HG03460 (cell line): Measurements from ENCODE around the gene CLN5.
A peak's percentile ranks its signal among the peaks of the same experiment; 100 is the strongest.
"Not testable (repeated sequence)": the region's sequence is repeated elsewhere in the genome, so short reads cannot be mapped to it uniquely, and the experiment has no call there.

Source experiments
- ATAC-seq: cut with Tn5 transposase; IDR thresholded peaks from one replicate; pipeline ENCODE4 v1.9.1; 2021; ENCODE audit not compliant: unreplicated experiment

Gene CLN5

DNA sequence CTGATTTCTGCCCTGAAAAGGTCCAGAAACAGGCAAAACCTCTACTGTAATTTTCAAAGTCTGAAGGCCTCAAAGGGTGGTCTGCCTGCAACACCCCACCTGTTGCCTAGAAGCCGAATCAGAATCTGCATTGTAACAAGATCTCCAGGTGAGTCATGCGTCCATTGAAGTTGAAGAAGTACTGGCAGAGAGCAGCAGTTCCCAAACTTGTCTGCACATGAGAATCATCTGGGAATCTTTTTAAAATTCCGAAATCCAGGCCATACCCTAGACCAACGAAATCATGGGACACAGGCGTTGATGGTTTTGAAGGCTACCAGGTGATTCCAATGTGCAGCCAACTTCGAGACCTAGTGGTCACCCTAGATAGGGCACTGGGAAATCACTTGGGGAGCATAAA lies 16.0 kb upstream of the CLN5 start:
- no peak for ATAC-seq

DNA sequence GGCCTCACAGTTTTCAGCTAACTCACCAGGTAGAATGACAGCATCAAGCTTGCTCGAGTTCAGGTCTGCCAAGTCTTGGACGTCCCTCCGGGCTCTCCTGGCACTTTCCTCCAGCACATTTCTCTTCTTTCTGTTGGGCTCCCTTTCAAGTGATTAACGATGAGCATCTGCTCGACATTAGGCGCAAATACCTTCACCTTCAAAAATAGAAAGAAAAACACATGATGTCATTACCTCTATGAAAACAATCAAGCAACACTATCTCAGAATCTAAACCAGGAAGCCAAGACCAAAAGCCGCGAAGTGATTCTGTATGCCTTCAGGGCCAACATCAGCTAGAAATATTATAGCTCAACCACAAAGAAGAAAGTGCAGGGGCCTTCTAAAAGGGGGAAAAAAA lies 15.4 kb upstream of the CLN5 start:
- no peak for ATAC-seq

DNA sequence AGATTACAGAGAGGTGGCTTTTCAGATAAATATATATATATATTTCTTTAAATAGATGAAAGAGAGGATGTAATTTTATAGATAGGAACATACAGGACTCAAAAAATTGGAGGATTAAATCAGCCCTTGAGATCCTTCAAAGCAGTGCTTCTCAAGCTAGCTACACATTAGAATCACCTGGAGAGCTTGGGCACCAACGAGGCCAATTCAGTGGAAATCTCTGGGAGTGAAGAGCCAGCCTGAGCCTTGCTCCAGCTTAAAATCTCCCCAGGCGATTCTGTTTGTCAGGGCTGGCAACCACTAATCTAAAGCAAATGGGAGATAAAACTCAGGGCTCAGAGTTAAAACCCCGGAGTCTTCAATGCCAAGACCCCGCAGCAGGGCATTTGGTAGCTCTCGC lies 15.0 kb upstream of the CLN5 start:
- no peak for ATAC-seq

DNA sequence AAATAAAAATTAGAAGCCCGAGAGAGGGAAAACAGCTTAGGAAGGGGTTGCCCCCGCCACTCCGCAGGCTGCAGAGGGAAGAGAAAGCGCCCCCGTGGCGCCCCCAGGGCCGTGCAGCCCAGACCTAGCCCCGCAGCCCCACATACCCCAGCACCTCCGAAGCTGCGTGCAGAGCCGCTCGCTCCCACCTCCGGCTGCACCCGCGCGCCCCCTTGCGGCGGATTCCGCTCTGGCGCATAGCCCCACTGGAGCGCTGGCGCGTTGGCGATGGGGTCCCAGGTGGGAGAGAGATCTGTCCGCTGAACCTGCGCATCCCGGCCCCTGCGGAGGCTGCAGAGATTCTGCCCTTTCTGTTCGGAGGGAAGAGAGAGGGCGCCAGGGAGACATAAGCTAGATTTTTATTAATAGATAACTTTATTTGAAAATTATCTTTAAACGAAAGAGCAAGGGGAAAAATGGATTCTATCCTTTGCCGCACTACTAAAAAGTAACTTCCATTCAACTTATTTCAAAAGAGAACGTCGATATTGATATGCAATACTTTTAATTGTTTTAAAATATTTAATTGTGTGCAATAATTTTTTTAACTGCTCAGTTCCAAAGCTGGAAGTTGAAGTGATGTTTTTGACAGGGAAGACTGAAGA lies 11.7 kb upstream of the CLN5 start:
- peak; percentile 100 for ATAC-seq

DNA sequence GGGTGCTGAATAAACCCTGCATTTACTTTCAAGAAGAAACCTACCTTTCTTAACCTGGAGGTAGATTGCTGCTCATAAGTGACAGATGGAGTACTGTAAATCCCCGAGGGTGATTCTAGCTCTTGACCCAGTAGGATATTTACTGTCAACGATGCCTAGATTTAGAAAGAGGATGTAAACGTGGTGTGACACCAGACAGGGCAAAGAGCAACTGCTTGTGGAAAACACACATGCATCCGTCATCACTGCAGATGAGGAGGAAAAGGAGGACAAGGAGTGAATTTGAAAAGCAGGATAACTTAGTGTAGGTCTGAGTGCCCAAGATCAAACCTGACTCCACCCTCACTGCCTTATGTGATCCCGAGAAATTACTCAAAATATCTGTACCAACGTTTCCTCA lies 9.8 kb upstream of the CLN5 start:
- ATAC-seq = no peak

DNA sequence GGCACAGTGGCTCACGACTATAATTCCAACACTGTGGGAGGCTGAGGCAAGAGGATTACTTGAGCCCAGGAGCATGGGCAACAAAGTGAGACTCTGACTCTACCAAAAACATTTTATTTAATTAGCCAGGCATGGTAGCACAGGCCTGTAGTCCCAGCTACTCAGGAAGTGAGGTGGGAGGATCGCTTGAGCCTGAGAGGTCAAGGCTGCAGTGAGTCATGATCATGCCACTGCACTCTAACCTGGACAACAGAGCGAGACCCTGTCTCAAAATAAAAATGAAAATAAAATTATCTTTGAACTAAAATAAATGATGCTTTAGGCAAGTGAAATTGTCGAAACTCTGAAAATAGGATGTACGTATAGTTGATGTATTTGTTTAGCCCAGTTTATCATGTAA lies 8.2 kb upstream of the CLN5 start:
- ATAC-seq = no peak

DNA sequence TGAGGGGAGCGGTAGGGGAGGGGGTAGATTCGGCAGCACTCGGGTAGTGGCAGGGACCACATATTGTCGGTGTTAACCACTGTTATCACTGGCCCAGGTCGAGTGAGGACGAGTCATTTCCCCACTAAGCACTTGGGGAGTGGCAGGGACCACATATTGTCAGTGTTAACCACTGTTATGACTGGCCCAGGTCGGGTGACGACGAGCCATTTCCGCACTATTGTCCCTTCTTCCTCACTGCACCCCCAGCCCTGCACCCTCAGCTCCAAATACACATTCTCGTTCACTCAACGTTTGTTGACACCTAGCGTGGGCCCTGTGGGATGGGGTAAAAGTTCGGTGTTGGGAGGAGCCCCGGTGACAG lies 467 bp upstream of the CLN5 start:
- peak; percentile 50 for ATAC-seq

DNA sequence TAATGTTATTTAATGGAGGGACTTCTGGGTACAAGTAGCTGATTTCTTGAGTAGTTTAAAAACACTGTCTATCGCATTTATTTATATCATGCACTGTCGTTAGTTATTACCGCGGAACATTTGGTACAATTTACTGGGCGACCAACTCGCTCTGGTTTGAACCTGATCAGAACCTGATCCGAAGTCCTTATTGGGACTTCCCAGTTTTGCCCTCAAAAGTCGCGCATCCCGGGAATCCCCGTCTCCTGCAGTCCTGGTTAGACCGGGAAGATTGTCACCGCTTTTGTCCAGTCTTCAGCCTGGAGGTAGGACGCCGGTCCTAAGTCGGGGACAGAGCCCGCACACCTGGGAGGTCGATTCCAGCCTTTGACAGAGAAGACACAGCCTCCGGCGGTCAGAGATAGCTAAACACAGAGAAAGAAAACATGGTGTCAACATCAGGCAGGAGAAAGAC lies 694 bp downstream of the CLN5 start:
- ATAC-seq = peak; percentile 4

DNA sequence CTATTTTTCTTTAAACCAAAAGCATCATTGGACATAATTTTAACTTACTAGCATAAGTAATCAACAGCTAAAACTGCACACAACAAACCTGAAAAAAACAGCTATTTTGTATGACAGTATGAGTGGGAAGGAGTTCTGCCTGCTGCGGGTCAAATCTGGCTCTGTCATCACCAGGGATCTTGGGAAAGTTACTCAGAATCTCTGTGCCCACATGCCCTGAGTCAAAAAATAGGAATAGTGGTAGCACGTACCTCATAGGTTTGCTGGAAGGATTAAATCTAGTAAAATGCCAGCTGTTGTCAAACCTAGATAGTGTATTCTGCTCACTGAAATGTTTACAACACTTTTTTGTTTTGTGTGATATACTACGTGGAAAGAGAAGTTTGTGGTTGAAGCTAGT lies 1.1 kb downstream of the CLN5 start:
- ATAC-seq = no peak

DNA sequence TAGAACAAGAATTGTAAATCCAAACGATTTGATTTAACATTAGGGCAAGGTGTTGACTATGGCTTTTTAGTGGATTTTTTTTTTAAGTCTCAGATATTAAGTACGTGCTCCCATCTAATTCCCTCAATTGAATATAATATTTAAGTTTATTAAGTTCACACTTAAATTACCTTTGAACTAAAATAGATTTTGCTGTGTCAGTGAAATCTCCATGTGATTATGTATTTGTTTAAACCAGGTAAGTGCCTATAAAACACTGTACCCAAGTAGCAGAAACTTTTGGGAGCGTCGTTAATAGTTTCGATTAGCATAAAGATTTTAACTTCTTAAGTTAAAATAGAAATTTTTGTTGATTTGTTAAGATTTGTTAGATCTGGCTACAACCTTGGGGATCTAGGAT lies 1.6 kb downstream of the CLN5 start:
- ATAC-seq = no peak

DNA sequence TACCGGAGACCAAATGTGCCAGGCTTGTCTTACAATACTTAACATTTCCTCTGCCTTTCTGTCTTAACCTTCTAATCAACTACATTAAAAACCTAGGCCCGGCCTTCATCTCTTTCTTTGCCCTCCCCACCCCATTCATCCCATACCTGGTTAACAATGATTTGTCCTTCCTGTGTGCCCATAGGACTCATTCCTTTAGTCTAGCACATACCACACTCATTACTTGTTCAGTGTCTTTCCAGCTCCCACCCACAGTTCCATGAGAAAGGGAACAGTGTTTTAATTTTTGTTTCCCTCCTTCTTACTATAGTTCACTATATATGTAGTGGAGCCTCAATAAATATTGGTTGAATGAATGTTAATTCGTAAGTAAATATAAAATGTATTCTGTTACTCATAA lies 2.4 kb downstream of the CLN5 start:
- no peak for ATAC-seq

DNA sequence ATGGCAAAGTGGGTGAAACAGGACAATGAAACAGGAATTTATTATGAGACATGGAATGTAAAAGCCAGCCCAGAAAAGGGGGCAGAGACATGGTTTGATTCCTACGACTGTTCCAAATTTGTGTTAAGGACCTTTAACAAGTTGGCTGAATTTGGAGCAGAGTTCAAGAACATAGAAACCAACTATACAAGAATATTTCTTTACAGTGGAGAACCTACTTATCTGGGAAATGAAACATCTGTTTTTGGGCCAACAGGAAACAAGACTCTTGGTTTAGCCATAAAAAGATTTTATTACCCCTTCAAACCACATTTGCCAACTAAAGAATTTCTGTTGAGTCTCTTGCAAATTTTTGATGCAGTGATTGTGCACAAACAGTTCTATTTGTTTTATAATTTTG lies 8.6 kb downstream of the CLN5 start:
- no peak for ATAC-seq

DNA sequence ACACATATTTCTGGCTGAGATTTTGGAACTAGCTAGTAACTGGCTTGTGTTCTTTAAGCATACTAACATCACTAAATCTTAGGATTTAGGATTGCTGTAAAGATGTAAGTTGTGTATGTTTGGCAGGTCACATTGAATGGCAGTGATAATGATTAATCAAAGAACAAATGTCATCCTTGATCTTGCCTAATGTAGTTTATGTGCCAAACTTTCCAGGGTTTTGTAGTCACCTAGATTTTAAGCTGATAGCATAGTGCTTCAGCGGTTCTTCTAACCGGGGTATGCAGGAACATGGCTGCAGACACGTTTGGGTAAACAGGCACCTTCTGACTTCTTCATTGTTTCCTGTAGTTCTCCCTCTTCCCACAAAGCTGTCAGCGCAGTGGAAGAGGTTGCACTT lies 9.7 kb downstream of the CLN5 start:
- no peak for ATAC-seq

DNA sequence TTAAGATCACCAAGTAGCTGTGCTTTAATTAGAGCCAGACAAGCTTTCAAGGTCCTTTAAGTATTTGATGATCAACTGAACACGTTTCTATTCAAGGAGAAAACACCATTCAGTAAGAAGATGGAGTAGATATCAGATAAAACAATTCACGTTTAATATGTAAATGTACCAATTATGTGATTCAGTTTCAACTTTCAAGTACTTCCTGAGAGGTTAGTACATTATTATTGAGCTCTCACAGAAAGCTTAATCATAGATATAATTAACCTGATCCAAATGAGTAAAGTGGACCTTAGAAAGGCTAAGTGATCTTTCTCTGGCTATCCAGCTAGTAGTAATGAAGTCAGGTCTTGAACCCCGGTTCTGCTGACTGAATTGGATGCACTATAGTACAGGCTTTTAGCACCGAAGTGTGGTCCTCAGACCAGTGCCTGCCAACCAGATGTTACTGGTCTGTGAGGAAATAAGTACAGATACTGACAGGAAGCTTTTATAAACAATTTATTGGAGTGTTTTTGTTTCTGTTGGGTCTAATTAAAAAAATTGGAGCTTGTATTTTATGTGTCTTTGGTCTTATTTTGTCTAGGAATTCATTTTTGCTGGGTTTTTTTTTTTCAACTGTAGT lies 10.2 kb downstream of the CLN5 start:
- ATAC-seq = no peak

DNA sequence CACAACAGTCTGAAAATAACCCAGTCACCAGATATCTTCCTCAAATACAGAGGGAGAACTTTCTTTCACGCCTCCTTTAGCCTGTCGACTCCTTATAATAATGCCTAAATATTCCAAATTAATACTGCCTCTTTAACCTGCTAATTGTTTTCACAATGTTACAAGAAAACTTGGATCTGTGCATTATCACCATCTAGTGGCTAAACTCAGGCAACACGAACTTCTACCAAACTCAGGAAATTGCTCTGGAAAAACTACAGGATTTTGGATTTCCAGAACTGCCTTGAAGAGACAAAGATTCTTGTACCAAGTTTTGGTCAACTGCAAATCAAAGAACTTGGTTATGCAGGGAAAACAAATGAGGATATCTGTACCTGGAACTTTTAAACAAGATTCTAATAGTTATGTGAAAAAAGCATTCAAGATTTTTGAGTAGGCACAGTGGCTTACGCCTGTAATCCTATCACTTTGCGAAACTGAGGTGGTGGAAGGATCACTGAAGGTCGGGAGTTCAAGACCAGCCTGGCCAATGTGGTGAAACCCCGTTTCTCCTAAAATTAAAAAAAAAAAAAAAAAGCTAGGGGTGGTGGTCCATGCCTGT lies 10.8 kb downstream of the CLN5 start:
- ATAC-seq = no peak

DNA sequence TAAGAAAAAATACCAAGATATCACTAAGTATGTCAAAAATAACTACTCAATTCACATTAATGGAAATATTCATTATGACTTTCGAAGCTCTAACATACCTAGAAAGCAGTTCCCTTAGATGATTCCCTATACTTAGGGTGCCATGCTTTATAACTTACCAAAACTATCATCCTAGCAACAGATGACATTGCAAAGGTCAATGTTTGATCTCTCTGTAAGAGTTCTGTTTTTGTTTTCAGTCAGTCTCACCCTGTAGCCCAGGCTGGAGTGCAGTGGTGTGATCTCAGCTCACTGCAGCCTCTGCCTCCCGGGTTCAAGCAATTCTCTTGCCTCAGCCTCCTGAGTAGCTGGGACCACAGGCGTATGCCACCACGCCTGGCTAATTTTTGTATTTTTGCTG lies 16.5 kb downstream of the CLN5 start:
- ATAC-seq = not testable (repeated sequence)

DNA sequence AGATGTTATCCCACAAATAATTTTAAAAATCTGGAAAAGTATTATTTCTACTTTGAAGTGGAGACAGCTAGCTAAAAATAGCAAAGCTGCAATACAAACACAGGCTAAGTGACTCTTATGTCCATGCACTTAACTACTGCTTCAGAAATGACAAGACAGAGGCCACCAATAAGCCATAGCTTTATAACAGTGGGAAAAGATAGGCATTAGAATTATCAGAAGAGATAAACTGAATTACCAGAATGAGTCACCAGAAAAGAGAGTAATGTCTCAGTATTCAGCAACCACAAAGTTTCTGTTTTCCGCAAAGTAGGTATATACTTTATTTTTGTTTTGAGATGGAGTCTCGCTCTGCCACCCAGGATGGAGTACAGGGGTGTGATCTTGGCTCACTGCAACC lies 17.1 kb downstream of the CLN5 start:
- ATAC-seq = no peak

DNA sequence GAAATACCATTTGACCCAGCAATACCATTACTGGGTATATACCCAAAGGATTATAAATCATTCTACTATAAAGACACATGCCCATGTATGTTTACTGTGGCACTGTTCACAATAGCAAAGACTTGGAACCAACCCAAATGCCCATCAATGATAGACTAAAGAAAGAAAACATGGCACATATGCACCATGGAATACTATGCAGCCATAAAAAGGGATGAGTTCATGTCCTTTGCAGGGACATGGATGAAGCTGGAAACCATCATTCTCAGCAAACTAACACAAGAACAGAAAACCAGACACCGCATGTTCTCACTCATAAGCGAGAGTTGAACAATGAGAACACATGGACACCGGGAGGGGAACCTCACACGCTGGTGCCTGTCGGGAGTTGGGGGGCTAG lies 17.8 kb downstream of the CLN5 start:
- not testable (repeated sequence) for ATAC-seq

DNA sequence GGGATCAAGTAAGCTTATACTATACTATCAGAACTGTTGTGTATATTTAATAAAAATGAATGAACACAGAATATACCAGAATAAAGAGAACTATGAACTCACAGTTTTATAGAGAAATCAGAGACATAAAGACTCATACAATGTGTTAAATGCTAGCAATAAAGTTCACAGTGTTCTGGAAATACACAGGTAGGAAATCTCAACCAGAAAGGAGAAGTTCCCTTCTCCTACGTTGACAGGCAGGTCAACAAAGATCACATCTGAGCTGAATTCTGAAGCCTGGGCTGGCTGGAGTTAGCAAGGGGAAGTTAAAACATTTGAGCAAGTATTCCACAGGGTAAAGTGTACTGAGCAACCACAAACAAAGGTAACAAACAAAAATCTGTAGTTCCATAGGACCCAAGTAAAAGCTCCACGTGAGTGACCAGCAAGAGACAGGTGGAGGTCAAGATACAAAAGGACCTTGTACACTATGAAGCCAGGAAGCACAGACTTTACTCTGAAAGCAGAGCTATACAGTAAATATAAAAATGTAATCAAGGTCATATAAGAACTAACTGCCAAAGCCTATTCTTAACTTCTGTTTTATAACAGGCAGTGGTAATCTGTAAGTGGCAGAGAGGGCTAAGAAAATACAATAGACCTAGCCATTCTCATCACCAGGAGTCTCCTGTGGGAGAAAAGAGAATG lies 22.1 kb downstream of the CLN5 start:
- ATAC-seq = no peak

DNA sequence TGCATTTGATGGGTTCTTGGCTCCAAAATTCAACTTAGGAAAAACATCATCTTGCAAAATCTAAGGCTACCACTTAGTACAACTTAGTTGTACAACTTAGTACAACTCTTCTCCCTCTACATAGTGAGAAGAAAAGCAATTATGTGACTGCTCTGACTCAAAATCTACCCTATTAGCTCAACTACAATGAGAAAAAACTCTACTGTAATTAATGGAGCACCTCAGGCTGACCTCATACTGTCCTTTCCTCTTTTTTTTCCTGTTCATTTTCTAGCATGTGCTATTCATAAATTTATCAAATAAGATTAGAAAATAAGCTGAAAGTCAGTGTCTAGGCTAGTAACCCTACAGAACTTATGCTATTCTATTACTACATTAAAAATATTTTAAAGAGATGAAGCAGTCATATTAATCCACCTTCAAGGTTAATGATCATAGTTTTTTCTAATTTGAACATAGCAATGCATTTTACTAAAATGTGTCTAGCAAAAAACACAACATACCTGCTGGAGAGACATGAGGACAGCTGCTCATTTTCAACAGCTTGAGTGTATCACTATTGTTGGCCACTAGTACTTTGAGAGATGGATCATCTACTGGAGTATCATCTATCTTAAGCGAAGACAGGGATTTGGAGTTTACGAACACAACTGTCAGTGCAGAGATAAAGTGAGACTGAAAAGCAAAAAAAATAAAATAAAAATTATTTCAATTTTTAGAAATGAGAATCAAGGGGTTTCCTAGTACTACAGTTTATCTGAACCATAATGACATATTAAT lies 23.2 kb downstream of the CLN5 start:
- ATAC-seq = no peak

DNA sequence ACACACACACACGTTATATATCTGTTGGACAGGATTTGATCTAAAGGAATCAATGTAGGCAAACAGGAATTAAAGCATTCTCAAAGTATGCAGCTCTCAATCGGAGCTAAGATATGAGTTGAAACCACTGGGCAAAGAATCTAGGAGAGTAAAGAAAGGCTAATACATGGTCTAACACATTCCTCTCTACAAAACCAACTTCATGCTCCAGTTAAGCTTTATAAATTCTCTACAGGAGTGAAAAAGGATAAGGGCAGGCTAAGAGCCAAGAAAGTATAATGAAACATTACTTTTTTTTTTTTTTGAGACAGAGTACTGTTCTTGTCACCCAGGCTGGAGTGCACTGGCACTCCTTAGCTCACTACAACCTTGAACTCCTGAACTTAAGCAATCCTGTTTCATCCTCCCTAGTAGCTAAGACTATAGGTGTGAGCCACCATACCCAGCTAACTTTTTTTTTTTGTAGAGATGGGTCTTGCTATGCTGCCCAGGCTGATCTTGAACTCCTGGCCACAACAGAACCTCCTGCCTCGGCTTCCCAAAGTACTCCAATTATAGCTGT lies 24.5 kb downstream of the CLN5 start:
- ATAC-seq = no peak
